ENCODE measurements around the gene N4BP2L2. TPM values are rescaled to one million over a fixed set of nuclear protein-coding genes. Genes with fewer than 3 reads are reported as not detected.

The N4BP2L2 gene
- total RNA-seq, 2 experiments from 2014 or later, result 97.1 to 111 TPM

GRCh38 chr13:32528358-32528757, 10.2 kb downstream of the N4BP2L2 start:
- Mint-ChIP-seq H3K27ac (no peak overlapping the region), H3K9me3 (ENCODE audit: insufficient read depth) (peaks cover 3% of the 10 kb centered on the region), H3K4me3 (no peak overlapping the region), H3K36me3 (ENCODE audit: low read depth) (peaks cover 52% of the 10 kb centered on the region), H3K27me3 (ENCODE audit: low read depth) (no peaks in the 10 kb centered on the region), H3K4me1 (ENCODE audit: low read depth) (peaks cover 44% of the 10 kb centered on the region)
- ChIA-PET CTCF (interaction anchor here (1.1 kb wide), 1 partner anchor 10 kb away, joined by 5 read pairs; the partner anchor contains the start of gene N4BP2L2), POLR2A (interaction anchor here (0.9 kb wide), 1 partner anchor 213 kb away, joined by 5 read pairs; the partner anchor contains the start of genes BRCA2 and ZAR1L)
- DNase-seq, result no peak
- ATAC-seq, result no peak

- H3K4me1 Mint-ChIP-seq (ENCODE audit: low read depth), result peaks cover 37% of the 10 kb centered on the region
- POLR2A ChIA-PET, result interaction anchor here (0.7 kb wide), 1 partner anchor 11 kb away, joined by 5 read pairs; no protein-coding TSS in a partner anchor
These were observed 11.4 kb downstream of the N4BP2L2 start for GRCh38 chr13:32527151-32527550.

GRCh38 chr13:32525766-32526165, 12.8 kb downstream of the N4BP2L2 start:
- Mint-ChIP-seq H3K9me3 (ENCODE audit: insufficient read depth) (peaks cover 3% of the 10 kb centered on the region), H3K4me3 (no peak overlapping the region), H3K36me3 (ENCODE audit: low read depth) (peaks cover 47% of the 10 kb centered on the region), H3K4me1 (ENCODE audit: low read depth) (peaks cover 23% of the 10 kb centered on the region), H3K27me3 (ENCODE audit: low read depth) (no peaks in the 10 kb centered on the region), H3K27ac (no peak overlapping the region)
- ChIA-PET POLR2A (interaction anchor here (0.7 to 1.0 kb wide), 2 partner anchors 99 to 207 kb away, joined by 3 read pairs; no protein-coding TSS in a partner anchor), CTCF (no interaction called here)
- ATAC-seq, result no peak
- DNase-seq, result no peak

More at GRCh38 chr13:32527151-32527550, 11.4 kb downstream of the N4BP2L2 start:
- H3K27me3 Mint-ChIP-seq (ENCODE audit: low read depth), result no peaks in the 10 kb centered on the region
- peaks cover 3% of the 10 kb centered on the region for H3K9me3 Mint-ChIP-seq (ENCODE audit: insufficient read depth)
- no peak for ATAC-seq
- no peak overlapping the region for H3K4me3 Mint-ChIP-seq
- H3K27ac Mint-ChIP-seq, result no peak overlapping the region
- DNase-seq, result no peak
- CTCF ChIA-PET, result no interaction called here
- H3K36me3 Mint-ChIP-seq (ENCODE audit: low read depth), result peaks cover 50% of the 10 kb centered on the region

GRCh38 chr13:32515246-32515645, 23.3 kb downstream of the N4BP2L2 start:
- ATAC-seq, result no peak
- H3K36me3 Mint-ChIP-seq (ENCODE audit: low read depth), result peaks cover 47% of the 10 kb centered on the region
- no peak overlapping the region for H3K4me3 Mint-ChIP-seq
- H3K27ac Mint-ChIP-seq, result no peak overlapping the region
- no peak for DNase-seq
- no peaks in the 10 kb centered on the region for H3K27me3 Mint-ChIP-seq (ENCODE audit: low read depth)
- POLR2A ChIA-PET, result no interaction called here
- H3K9me3 Mint-ChIP-seq (ENCODE audit: insufficient read depth), result no peaks in the 10 kb centered on the region
- peaks cover 7% of the 10 kb centered on the region for H3K4me1 Mint-ChIP-seq (ENCODE audit: low read depth)
- CTCF ChIA-PET, result interaction anchor here (1.8 kb wide), 1 partner anchor 136 kb away, joined by 4 read pairs; no protein-coding TSS in a partner anchor

- no peak overlapping the region for H3K27ac Mint-ChIP-seq
- H3K4me1 Mint-ChIP-seq (ENCODE audit: low read depth), result peaks cover 3% of the 10 kb centered on the region
- ChIA-PET POLR2A (no interaction called here), CTCF (no interaction called here)
- DNase-seq (no peak), ATAC-seq (no peak)
- H3K36me3 Mint-ChIP-seq (ENCODE audit: low read depth), result peaks cover 37% of the 10 kb centered on the region
- no peaks in the 10 kb centered on the region for H3K9me3 Mint-ChIP-seq (ENCODE audit: insufficient read depth)
- no peaks in the 10 kb centered on the region for H3K27me3 Mint-ChIP-seq (ENCODE audit: low read depth)
- no peak overlapping the region for H3K4me3 Mint-ChIP-seq
These were observed 27.1 kb downstream of the N4BP2L2 start for GRCh38 chr13:32511482-32511881.

GRCh38 chr13:32504876-32505275, 33.7 kb downstream of the N4BP2L2 start:
- peaks cover 26% of the 10 kb centered on the region for H3K36me3 Mint-ChIP-seq (ENCODE audit: low read depth)
- no peak for ATAC-seq
- H3K27ac Mint-ChIP-seq, result no peak overlapping the region
- ChIA-PET CTCF (no interaction called here), POLR2A (interaction anchor here (0.7 kb wide), 1 partner anchor 12 kb away, joined by 3 read pairs; no protein-coding TSS in a partner anchor)
- DNase-seq, result no peak
- H3K9me3 Mint-ChIP-seq (ENCODE audit: insufficient read depth), result no peaks in the 10 kb centered on the region
- no peaks in the 10 kb centered on the region for H3K4me1 Mint-ChIP-seq (ENCODE audit: low read depth)
- H3K4me3 Mint-ChIP-seq, result no peak overlapping the region
- H3K27me3 Mint-ChIP-seq (ENCODE audit: low read depth), result no peaks in the 10 kb centered on the region

- H3K4me1 Mint-ChIP-seq (ENCODE audit: low read depth), result no peaks in the 10 kb centered on the region
- no peak for DNase-seq
- H3K27me3 Mint-ChIP-seq (ENCODE audit: low read depth), result no peaks in the 10 kb centered on the region
- ChIA-PET CTCF (no interaction called here), POLR2A (no interaction called here)
- H3K9me3 Mint-ChIP-seq (ENCODE audit: insufficient read depth), result no peaks in the 10 kb centered on the region
- H3K4me3 Mint-ChIP-seq, result no peak overlapping the region
- no peak overlapping the region for H3K27ac Mint-ChIP-seq
- ATAC-seq, result no peak
- H3K36me3 Mint-ChIP-seq (ENCODE audit: low read depth), result peaks cover 23% of the 10 kb centered on the region
These were observed 34.3 kb downstream of the N4BP2L2 start for GRCh38 chr13:32504263-32504662.

- DNase-seq (no peak), ATAC-seq (no peak)
- POLR2A ChIA-PET, result no interaction called here
- no peaks in the 10 kb centered on the region for H3K4me1 Mint-ChIP-seq (ENCODE audit: low read depth)
- H3K27ac Mint-ChIP-seq, result no peak overlapping the region
- H3K27me3 Mint-ChIP-seq (ENCODE audit: low read depth), result no peaks in the 10 kb centered on the region
- peaks cover 20% of the 10 kb centered on the region for H3K36me3 Mint-ChIP-seq (ENCODE audit: low read depth)
- CTCF ChIA-PET, result interaction anchor here (1.0 to 1.2 kb wide), 2 partner anchors 15 to 76 kb away, joined by 3 read pairs; partner anchors contain the start of gene N4BP2L1
- no peaks in the 10 kb centered on the region for H3K9me3 Mint-ChIP-seq (ENCODE audit: insufficient read depth)
- H3K4me3 Mint-ChIP-seq, result no peak overlapping the region
These were observed 34.9 kb downstream of the N4BP2L2 start for GRCh38 chr13:32503727-32504126.

GRCh38 chr13:32501064-32501463, 37.5 kb downstream of the N4BP2L2 start:
- Mint-ChIP-seq H3K9me3 (ENCODE audit: insufficient read depth) (no peaks in the 10 kb centered on the region), H3K4me1 (ENCODE audit: low read depth) (peaks cover 11% of the 10 kb centered on the region), H3K36me3 (ENCODE audit: low read depth) (peaks cover 18% of the 10 kb centered on the region), H3K4me3 (no peak overlapping the region), H3K27me3 (ENCODE audit: low read depth) (no peaks in the 10 kb centered on the region), H3K27ac (no peak overlapping the region)
- ChIA-PET CTCF (no interaction called here), POLR2A (no interaction called here)
- ATAC-seq (no peak), DNase-seq (no peak)

- Mint-ChIP-seq H3K9me3 (ENCODE audit: insufficient read depth) (no peaks in the 10 kb centered on the region), H3K27me3 (ENCODE audit: low read depth) (no peaks in the 10 kb centered on the region), H3K36me3 (ENCODE audit: low read depth) (peaks cover 9% of the 10 kb centered on the region), H3K27ac (no peak overlapping the region), H3K4me1 (ENCODE audit: low read depth) (peaks cover 11% of the 10 kb centered on the region), H3K4me3 (no peak overlapping the region)
- DNase-seq (no peak), ATAC-seq (no peak)
- CTCF ChIA-PET, result interaction anchor here (0.8 kb wide), 1 partner anchor 11 kb away, joined by 3 read pairs; no protein-coding TSS in a partner anchor
- POLR2A ChIA-PET, result interaction anchor here (1.0 kb wide), 1 partner anchor 38 kb away, joined by 3 read pairs; no protein-coding TSS in a partner anchor
These were observed 38.9 kb downstream of the N4BP2L2 start for GRCh38 chr13:32499538-32500210.

- H3K27me3 Mint-ChIP-seq (ENCODE audit: low read depth), result no peaks in the 10 kb centered on the region
- CTCF ChIA-PET, result no interaction called here
- no peak overlapping the region for H3K27ac Mint-ChIP-seq
- H3K4me1 Mint-ChIP-seq (ENCODE audit: low read depth), result peaks cover 11% of the 10 kb centered on the region
- ATAC-seq, result no peak
- DNase-seq, result no peak
- H3K36me3 Mint-ChIP-seq (ENCODE audit: low read depth), result peaks cover 7% of the 10 kb centered on the region
- H3K9me3 Mint-ChIP-seq (ENCODE audit: insufficient read depth), result no peaks in the 10 kb centered on the region
- POLR2A ChIA-PET, result no interaction called here
- no peak overlapping the region for H3K4me3 Mint-ChIP-seq
These were observed 41.0 kb downstream of the N4BP2L2 start for GRCh38 chr13:32497589-32497988.

GRCh38 chr13:32496599-32497160, 41.9 kb downstream of the N4BP2L2 start:
- Mint-ChIP-seq H3K27me3 (ENCODE audit: low read depth) (no peaks in the 10 kb centered on the region), H3K9me3 (ENCODE audit: insufficient read depth) (no peaks in the 10 kb centered on the region), H3K4me3 (no peak overlapping the region), H3K27ac (no peak overlapping the region), H3K4me1 (ENCODE audit: low read depth) (peaks cover 11% of the 10 kb centered on the region), H3K36me3 (ENCODE audit: low read depth) (peaks cover 7% of the 10 kb centered on the region)
- DNase-seq, result no peak
- POLR2A ChIA-PET, result no interaction called here
- CTCF ChIA-PET, result interaction anchor here (0.7 to 1.7 kb wide), 2 partner anchors 13 to 1759 kb away, joined by 3 read pairs; no protein-coding TSS in a partner anchor
- ATAC-seq, result no peak
